Lower lobe of right lung (tissue), 2 donors: ENCODE measurements around the gene PIGN. TPM values are rescaled to one million over a fixed set of nuclear protein-coding genes. Genes with fewer than 3 reads are reported as not detected.

Source experiments
- ATAC-seq, 2 donors: fragments of 200-7000 bp; cut with Tn5 transposase; one replicate each; pipeline ENCODE4 v1.9.1; 2020 to 2022; ENCODE audit warnings: mild to moderate bottlenecking in 2 of 2, moderate library complexity in 2 of 2
- DNase-seq: peaks from one replicate; pipeline ENCODE4 v3.0.0-alpha.2; 2020
- H3K27ac ChIP-seq: fragments of 200-600 bp; one replicate; pipeline ENCODE4 v1.8.0; 2022
- H3K27me3 ChIP-seq: fragments of 200-600 bp; one replicate; pipeline ENCODE4 v1.8.0; 2022; ENCODE audit warnings: low read depth
- H3K36me3 ChIP-seq: fragments of 200-600 bp; one replicate; pipeline ENCODE4 v1.8.0; 2022; ENCODE audit warnings: mild to moderate bottlenecking
- H3K4me1 ChIP-seq: fragments of 200-600 bp; one replicate; pipeline ENCODE4 v1.8.0; 2022
- H3K4me3 ChIP-seq: fragments of 200-600 bp; one replicate; pipeline ENCODE4 v1.8.0; 2022; ENCODE audit warnings: mild to moderate bottlenecking
- H3K9me3 ChIP-seq: fragments of 200-600 bp; one replicate; pipeline ENCODE4 v1.8.0; 2022
- intact Hi-C: fragments of 100-400 bp; cut with DNase I; formaldehyde crosslinking; loops from one replicate; pipeline ENCODE4 v1.11.0; 2022
- total RNA-seq: library from RNA; stranded (reverse); fragmentation: NEBNext Ultra II Directional; extraction: Animal tissue kit (Norgen Biotek cat#: 25700); gene quantifications from one replicate; pipeline ENCODE4 v1.2.1, GENCODE V29; 2021
- TF ChIP-seq, protein P1 (sequence below): fragments of 200-600 bp; IDR thresholded peaks from one replicate; pipeline ENCODE4 v1.8.0; 2022; ENCODE audit warnings: antibody characterized with exemption, mild to moderate bottlenecking
- donor health status: DM: no; HTN: yes; CAD: no; lungs with severe emphysema.

Gene PIGN
- total RNA-seq, 1 donor from 2014 or later = 25.9 TPM

DNA sequence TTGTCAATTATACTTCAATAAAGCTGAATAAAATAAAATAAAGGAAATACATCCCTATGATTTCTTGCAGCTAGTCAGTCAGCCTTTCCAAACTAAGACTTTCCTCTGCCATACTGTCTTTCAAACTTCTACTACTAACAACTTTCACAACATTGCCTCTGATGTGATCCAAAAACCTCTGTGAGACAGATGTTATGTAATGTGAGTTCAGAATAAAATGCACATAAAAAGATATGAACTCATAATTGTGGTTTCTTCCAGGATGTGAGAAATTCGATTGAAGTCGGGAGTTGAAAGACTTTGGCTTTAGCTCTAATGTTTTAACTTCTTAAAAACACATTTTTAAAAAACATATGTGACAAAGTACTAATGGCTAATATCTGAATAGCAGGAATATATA lies 98.7 kb downstream of the PIGN start:
- intact Hi-C loops = no loop called here

DNA sequence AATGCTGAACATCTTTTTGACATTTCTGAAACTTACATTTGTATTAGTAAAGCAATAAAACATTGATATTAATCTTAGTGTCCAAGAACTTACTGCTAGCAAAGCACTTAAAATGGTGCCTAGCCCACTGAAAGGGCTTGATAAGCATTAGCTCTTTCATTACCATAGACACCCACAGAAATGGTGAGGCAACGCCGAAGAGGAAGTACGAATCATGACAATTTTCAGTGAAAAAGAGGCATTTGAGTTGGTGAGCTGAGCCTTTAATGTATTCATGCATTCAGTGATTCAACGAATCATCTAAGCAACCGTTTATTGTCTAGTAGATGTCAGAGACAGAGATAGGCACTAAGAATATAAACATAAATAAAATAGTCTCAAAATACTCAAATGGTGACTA lies 101.1 kb downstream of the PIGN start:
- no peak for ATAC-seq
- no peaks in the 10 kb centered on the region for H3K27me3 ChIP-seq
- H3K4me1 ChIP-seq = no peaks in the 10 kb centered on the region
- no peak overlapping the region for H3K4me3 ChIP-seq
- TF ChIP-seq, protein P1, sequence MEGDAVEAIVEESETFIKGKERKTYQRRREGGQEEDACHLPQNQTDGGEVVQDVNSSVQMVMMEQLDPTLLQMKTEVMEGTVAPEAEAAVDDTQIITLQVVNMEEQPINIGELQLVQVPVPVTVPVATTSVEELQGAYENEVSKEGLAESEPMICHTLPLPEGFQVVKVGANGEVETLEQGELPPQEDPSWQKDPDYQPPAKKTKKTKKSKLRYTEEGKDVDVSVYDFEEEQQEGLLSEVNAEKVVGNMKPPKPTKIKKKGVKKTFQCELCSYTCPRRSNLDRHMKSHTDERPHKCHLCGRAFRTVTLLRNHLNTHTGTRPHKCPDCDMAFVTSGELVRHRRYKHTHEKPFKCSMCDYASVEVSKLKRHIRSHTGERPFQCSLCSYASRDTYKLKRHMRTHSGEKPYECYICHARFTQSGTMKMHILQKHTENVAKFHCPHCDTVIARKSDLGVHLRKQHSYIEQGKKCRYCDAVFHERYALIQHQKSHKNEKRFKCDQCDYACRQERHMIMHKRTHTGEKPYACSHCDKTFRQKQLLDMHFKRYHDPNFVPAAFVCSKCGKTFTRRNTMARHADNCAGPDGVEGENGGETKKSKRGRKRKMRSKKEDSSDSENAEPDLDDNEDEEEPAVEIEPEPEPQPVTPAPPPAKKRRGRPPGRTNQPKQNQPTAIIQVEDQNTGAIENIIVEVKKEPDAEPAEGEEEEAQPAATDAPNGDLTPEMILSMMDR = no peak
- peaks cover 13% of the 10 kb centered on the region for H3K36me3 ChIP-seq
- H3K27ac ChIP-seq = no peak overlapping the region
- DNase-seq = no peak
- no peaks in the 10 kb centered on the region for H3K9me3 ChIP-seq
- intact Hi-C loops = no loop called here

More for the DNA sequence above, 98.7 kb downstream of the PIGN start:
- Histone ChIP-seq H3K27ac (no peak overlapping the region), H3K36me3 (peaks cover 13% of the 10 kb centered on the region), H3K4me1 (no peaks in the 10 kb centered on the region), H3K9me3 (no peaks in the 10 kb centered on the region), H3K4me3 (no peak overlapping the region), H3K27me3 (no peaks in the 10 kb centered on the region)
- DNase-seq = no peak
- no peak for ATAC-seq
- TF ChIP-seq, protein P1 = no peak

DNA sequence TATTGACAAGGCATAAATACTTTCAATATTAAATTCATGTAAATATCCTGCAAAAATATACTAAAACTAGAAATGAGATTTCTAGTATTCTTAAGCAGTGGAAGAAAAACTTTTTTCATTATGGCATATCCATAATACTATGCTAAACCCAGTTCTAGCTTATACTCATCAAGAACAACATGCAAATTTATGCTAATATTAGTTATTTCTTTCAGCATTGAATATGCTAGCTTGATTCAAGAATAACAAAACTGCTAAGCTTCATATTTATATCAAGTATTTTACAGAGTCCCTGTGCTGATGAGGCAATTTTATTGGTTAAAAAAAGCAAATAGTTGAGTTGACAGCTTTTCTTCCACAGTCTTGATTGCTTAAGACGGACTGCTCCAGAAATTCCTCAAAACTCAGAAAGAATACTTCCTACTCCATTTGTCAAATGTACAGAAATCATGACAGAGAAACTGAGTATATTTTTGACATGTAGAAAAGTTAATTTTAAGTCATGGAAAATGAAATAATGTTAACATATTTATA lies 105.0 kb downstream of the PIGN start:
- TF ChIP-seq, protein P1 = no peak
- Histone ChIP-seq H3K4me3 (no peak overlapping the region), H3K36me3 (no peaks in the 10 kb centered on the region), H3K4me1 (no peaks in the 10 kb centered on the region), H3K27me3 (no peaks in the 10 kb centered on the region), H3K9me3 (no peaks in the 10 kb centered on the region), H3K27ac (no peak overlapping the region)
- ATAC-seq = no peak
- intact Hi-C loops = no loop called here
- no peak for DNase-seq

DNA sequence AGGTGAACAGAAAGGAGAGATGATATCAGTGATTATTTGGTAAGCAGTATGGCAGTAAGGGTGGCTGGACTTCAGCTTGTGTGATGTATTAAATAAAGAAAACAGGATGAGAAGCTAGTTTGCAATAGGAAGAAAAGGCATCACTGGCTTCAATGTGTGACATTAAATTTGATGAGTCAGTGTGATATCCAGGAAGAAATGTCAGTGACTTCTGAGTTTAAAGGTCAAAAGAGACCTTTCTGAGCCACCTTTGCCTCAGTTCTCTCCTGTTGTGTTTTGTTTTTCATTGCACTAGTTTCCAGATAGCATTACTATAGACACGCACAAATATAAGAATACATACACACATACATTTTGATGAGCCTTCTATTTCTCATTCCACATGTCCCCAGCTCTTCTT lies 105.6 kb downstream of the PIGN start:
- TF ChIP-seq, protein P1 = no peak
- Histone ChIP-seq H3K36me3 (no peaks in the 10 kb centered on the region), H3K4me1 (no peaks in the 10 kb centered on the region), H3K27me3 (no peaks in the 10 kb centered on the region), H3K9me3 (no peaks in the 10 kb centered on the region), H3K27ac (no peak overlapping the region), H3K4me3 (no peak overlapping the region)
- ATAC-seq (no peak), DNase-seq (no peak)
- intact Hi-C loops = no loop called here

DNA sequence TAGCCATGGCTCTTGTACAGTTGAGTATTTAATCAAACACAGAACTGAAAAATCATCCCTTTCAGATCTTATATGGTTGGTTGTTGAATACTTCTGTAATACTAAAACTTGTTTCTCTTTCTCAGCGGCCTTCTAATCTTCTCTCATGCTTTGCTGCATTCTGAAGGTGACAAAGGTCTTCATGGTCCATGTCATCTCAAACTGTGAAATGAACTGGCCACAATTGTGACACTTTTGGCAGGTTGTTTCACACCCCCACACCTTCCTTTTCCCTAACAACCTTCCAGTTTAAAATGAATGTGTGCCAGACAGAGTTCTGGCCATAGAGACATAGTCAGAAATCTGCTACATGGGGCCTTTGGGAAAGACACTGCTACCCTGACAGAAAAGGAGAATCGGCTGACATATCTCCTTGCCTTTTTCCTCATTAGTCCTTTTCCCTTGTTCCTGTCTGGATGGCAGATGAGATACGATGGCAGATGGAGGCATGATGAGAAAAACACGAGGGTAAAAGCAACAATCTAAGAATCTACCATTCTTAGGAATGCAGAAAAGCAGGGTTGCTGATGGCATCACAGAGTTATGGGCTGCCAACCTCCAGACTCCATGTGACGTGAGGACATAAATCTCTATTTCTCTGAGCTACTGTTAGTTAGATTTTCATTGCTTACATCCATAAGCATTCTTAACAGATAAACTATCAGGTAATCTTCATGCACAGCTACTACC lies 106.5 kb downstream of the PIGN start:
- Histone ChIP-seq H3K27me3 (no peaks in the 10 kb centered on the region), H3K27ac (no peak overlapping the region), H3K36me3 (no peaks in the 10 kb centered on the region), H3K4me3 (no peak overlapping the region), H3K4me1 (no peaks in the 10 kb centered on the region), H3K9me3 (no peaks in the 10 kb centered on the region)
- DNase-seq (no peak), ATAC-seq (no peak)
- intact Hi-C loops = no loop called here
- TF ChIP-seq, protein P1 = no peak
